Stimulated activated CD4-positive, alpha-beta T cell treated with anti-CD3 and anti-CD28 coated beads, Interleukin-1b, Interleukin-23, amount 100 ng/mL, for 48 hours (primary cell): ENCODE measurements around the gene DBH.

Source experiments
- DNase-seq: peaks from one replicate; pipeline ENCODE4 v3.0.0-alpha.2; 2020

Gene DBH

GRCh38 chr9:133685653-133686609 is 49.8 kb downstream of the DBH start:
- no peak for DNase-seq

GRCh38 chr9:133686642-133687575 is 50.7 kb downstream of the DBH start:
- no peak for DNase-seq

- DNase-seq: no peak
Observed at GRCh38 chr9:133687856-133688761, 51.9 kb downstream of the DBH start.

GRCh38 chr9:133689151-133689763 is 53.1 kb downstream of the DBH start:
- no peak for DNase-seq

GRCh38 chr9:133690081-133690561 is 54.0 kb downstream of the DBH start:
- no peak for DNase-seq

GRCh38 chr9:133691191-133691590 is 55.0 kb downstream of the DBH start:
- DNase-seq: no peak

- peak; percentile 34 for DNase-seq
Observed at GRCh38 chr9:133691626-133692363, 55.6 kb downstream of the DBH start.

- DNase-seq: no peak
Observed at GRCh38 chr9:133692364-133692985, 56.3 kb downstream of the DBH start.

- DNase-seq: no peak
Observed at GRCh38 chr9:133693116-133693515, 57.0 kb downstream of the DBH start.

- no peak for DNase-seq
Observed at GRCh38 chr9:133693703-133694529, 57.8 kb downstream of the DBH start.

- no peak for DNase-seq
Observed at GRCh38 chr9:133694686-133695085, 58.5 kb downstream of the DBH start.

- DNase-seq: no peak
Observed at GRCh38 chr9:133696071-133696472, 59.9 kb downstream of the DBH start.

GRCh38 chr9:133699546-133699945 is 63.4 kb downstream of the DBH start:
- no peak for DNase-seq

- no peak for DNase-seq
Observed at GRCh38 chr9:133700819-133701320, 64.7 kb downstream of the DBH start.

- DNase-seq: peak; percentile 46
Observed at GRCh38 chr9:133701321-133701980, 65.3 kb downstream of the DBH start.

GRCh38 chr9:133701981-133702797 is 66.0 kb downstream of the DBH start:
- DNase-seq: peak; percentile 74

- DNase-seq: no peak
Observed at GRCh38 chr9:133702798-133703590, 66.8 kb downstream of the DBH start.
